PC-9 (cell line): ENCODE data around the gene TUBA1C.

Source experiments
- CTCF ChIP-seq: fragments of 200-600 bp; sonication (generic); conservative IDR thresholded peaks from 2 replicates; pipeline ENCODE4 v1.6.1; 2017; ENCODE audit warnings: mixed run types, antibody characterized with exemption, mild to moderate bottlenecking, moderate library complexity
- EZH2 ChIP-seq: fragments of 200-600 bp; sonication (generic); IDR thresholded peaks from 2 replicates; pipeline ENCODE4 v1.8.0; 2017; ENCODE audit warnings: antibody characterized with exemption, low read depth

- TF ChIP-seq CTCF (no peak), EZH2 (no peak)
Measured at GRCh38 chr12:49255857-49256637, 8.8 kb upstream of the TUBA1C start.
